Endothelial cell (in vitro differentiated cells): ENCODE results near the gene BTG2. TPM values are rescaled to one million over a fixed set of nuclear protein-coding genes. Genes with fewer than 3 reads are reported as not detected.

ENCODE experiments used
- DNase-seq: peaks from one replicate; pipeline ENCODE4 v3.0.0; 2021; ENCODE audit warnings: low spot score
- H3K27ac Mint-ChIP-seq: one replicate; pipeline ENCODE4 v1.8.0; 2021; ENCODE audit warnings: mixed read lengths, inconsistent platforms; ENCODE audit not compliant: unreplicated experiment
- H3K27me3 Mint-ChIP-seq: one replicate; pipeline ENCODE4 v1.8.0; 2021; ENCODE audit warnings: mild to moderate bottlenecking, moderate library complexity, mixed read lengths, inconsistent platforms; ENCODE audit not compliant: unreplicated experiment
- H3K36me3 Mint-ChIP-seq: one replicate; pipeline ENCODE4 v1.8.0; 2021; ENCODE audit warnings: mild to moderate bottlenecking, low read depth, mixed read lengths, inconsistent platforms; ENCODE audit not compliant: unreplicated experiment
- H3K4me1 Mint-ChIP-seq: one replicate; pipeline ENCODE4 v1.8.0; 2021; ENCODE audit warnings: mild to moderate bottlenecking, mixed read lengths, inconsistent platforms; ENCODE audit not compliant: unreplicated experiment
- H3K4me3 Mint-ChIP-seq: one replicate; pipeline ENCODE4 v1.8.0; 2021; ENCODE audit warnings: mild to moderate bottlenecking, mixed read lengths, inconsistent platforms; ENCODE audit not compliant: unreplicated experiment
- H3K9me3 Mint-ChIP-seq: one replicate; pipeline ENCODE4 v1.8.0; 2021; ENCODE audit warnings: mixed read lengths, inconsistent platforms; ENCODE audit not compliant: unreplicated experiment
- CTCF ChIP-seq: fragments of 200-600 bp; sonication (generic); IDR thresholded peaks from one replicate; pipeline ENCODE4 v1.5.0; 2021; ENCODE audit warnings: antibody characterized with exemption; ENCODE audit not compliant: unreplicated experiment
- total RNA-seq: library from RNA; stranded (reverse); fragmentation: NEBNext Ultra II Directional; extraction: Animal tissue kit (Norgen Biotek cat#: 25700); gene quantifications from one replicate; pipeline ENCODE4 v1.2.1, GENCODE V29; 2021; ENCODE audit not compliant: unreplicated experiment

The BTG2 gene
- total RNA-seq, 1 donor from 2014 or later: 80.0 TPM

- peaks cover 7% of the 10 kb centered on the region for H3K27me3 Mint-ChIP-seq
- H3K4me1 Mint-ChIP-seq: no peaks in the 10 kb centered on the region
Observed at GRCh38 chr1:203353486-203353885, 48.2 kb downstream of the BTG2 start.

DNA sequence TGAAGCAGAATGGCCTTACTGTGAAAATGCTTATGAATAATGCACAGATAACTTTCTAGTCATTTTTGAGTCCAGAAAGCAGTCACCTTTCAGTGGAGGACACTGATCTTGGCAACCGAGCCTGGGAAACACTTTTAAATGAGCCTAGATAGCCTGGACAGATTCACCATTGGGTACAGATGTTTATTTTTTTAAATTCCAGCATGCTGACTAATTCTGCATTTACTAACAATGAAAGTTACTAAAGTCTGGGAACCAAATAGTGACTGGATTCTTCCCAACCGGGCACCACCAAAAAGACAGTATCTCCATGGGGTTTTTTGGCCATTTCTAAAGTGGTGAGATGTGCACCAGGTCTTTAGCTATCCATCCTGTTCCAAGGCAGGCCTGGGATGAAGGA lies 48.9 kb downstream of the BTG2 start:
- DNase-seq: no peak
- Mint-ChIP-seq H3K4me3 (no peak overlapping the region), H3K27ac (no peak overlapping the region), H3K9me3 (no peaks in the 10 kb centered on the region), H3K27me3 (peaks cover 7% of the 10 kb centered on the region), H3K36me3 (no peaks in the 10 kb centered on the region), H3K4me1 (no peaks in the 10 kb centered on the region)
- TF ChIP-seq CTCF: no peak

More at GRCh38 chr1:203353486-203353885, 48.2 kb downstream of the BTG2 start:
- Mint-ChIP-seq H3K27ac (no peak overlapping the region), H3K9me3 (no peaks in the 10 kb centered on the region), H3K36me3 (no peaks in the 10 kb centered on the region), H3K4me3 (no peak overlapping the region)
- no peak for DNase-seq
- no peak for TF ChIP-seq CTCF

GRCh38 chr1:203359010-203359571 lies 53.8 kb downstream of the BTG2 start:
- Mint-ChIP-seq H3K27ac (no peak overlapping the region), H3K4me1 (peaks cover 4% of the 10 kb centered on the region), H3K27me3 (peaks cover 3% of the 10 kb centered on the region), H3K4me3 (no peak overlapping the region), H3K36me3 (no peaks in the 10 kb centered on the region), H3K9me3 (no peaks in the 10 kb centered on the region)
- TF ChIP-seq CTCF: no peak
- DNase-seq: no peak

Other genes with a start within 250 kb of the BTG2 start
- gene MYOG, start 219.5 kb upstream of the BTG2 start, total RNA-seq: 15.7 TPM
- 16.3 TPM for gene ADORA1, start 177.8 kb upstream of the BTG2 start, total RNA-seq
- gene MYBPH, start 129.7 kb upstream of the BTG2 start, total RNA-seq: not detected
- gene CHI3L1, start 118.8 kb upstream of the BTG2 start, total RNA-seq: 0.21 TPM
- not detected for gene CHIT1, start 75.8 kb upstream of the BTG2 start, total RNA-seq
- gene FMOD, start 45.6 kb downstream of the BTG2 start, total RNA-seq: not detected
- gene PRELP, start 170.3 kb downstream of the BTG2 start, total RNA-seq: 0.13 TPM
- 0.36 TPM for gene OPTC, start 188.6 kb downstream of the BTG2 start, total RNA-seq